IMR-90 (cell line): ENCODE data around the gene PIK3R5. TPM values are rescaled to one million over a fixed set of nuclear protein-coding genes. Genes with fewer than 3 reads are reported as not detected.

Experiments used
- ATAC-seq: fragments of 200-7000 bp; cut with Tn5 transposase; 2 replicates; pipeline ENCODE4 v1.9.1; 2020; ENCODE audit warnings: low read depth, mild to moderate bottlenecking, moderate library complexity
- BruUV-seq: library from RNA; stranded (reverse); fragments of 400-500 nt; replicated peaks from 2 replicates; lab custom pipeline; 2021; lab: Mats Ljungman, UMichigan
- CTCF ChIA-PET: fragments of 300-600 bp; formaldehyde crosslinking; extraction: SDS; loops from one replicate; lab custom pipeline; 2021; ENCODE audit warnings: antibody characterized with exemption; lab: Yijun Ruan, JAX
- POLR2A ChIA-PET: fragments of 300-600 bp; sonication (Branson Sonifier 250); formaldehyde crosslinking; loops from one replicate; lab custom pipeline; 2022; ENCODE audit warnings: antibody characterized with exemption; ENCODE audit not compliant: unreplicated experiment; lab: Charles Lee
- DNase-seq: peaks from one replicate; pipeline ENCODE4 v3.0.0; 2013
- H2AFZ ChIP-seq: replicated peaks from 2 replicates; pipeline ENCODE3; 2013; ENCODE audit warnings: low read length, mild to moderate bottlenecking; ENCODE audit not compliant: poor library complexity
- H2AK5ac ChIP-seq: 2 replicates; pipeline ENCODE4 v1.6.1; 2013; ENCODE audit warnings: low read depth, low read length, inconsistent platforms
- H2AK9ac ChIP-seq: replicated peaks from 2 replicates; pipeline ENCODE3; 2013; ENCODE audit warnings: mild to moderate bottlenecking, low read depth, low read length, moderate library complexity; ENCODE audit not compliant: poor library complexity
- H2BK120ac ChIP-seq: 2 replicates; pipeline ENCODE4 v1.6.1; 2013; ENCODE audit warnings: low read depth, low read length, inconsistent platforms
- H2BK15ac ChIP-seq: 3 replicates; pipeline ENCODE4 v1.6.1; 2013; ENCODE audit warnings: low read depth, low read length, inconsistent platforms
- H2BK20ac ChIP-seq: 2 replicates; pipeline ENCODE4 v1.6.1; 2013; ENCODE audit warnings: low read depth, mild to moderate bottlenecking, inconsistent platforms, low read length, moderate library complexity
- H2BK5ac ChIP-seq: 2 replicates; pipeline ENCODE4 v1.6.1; 2013; ENCODE audit warnings: mild to moderate bottlenecking, low read depth, low read length, inconsistent platforms; ENCODE audit not compliant: poor library complexity, severe bottlenecking
- H3K14ac ChIP-seq: replicated peaks from 2 replicates; pipeline ENCODE4 v1.6.1; 2013; ENCODE audit warnings: low read depth, low read length, inconsistent platforms
- H3K18ac ChIP-seq: 2 replicates; pipeline ENCODE4 v1.6.1; 2013; ENCODE audit warnings: low read depth, low read length, control low read depth
- H3K23ac ChIP-seq: 2 replicates; pipeline ENCODE4 v1.6.1; 2013; ENCODE audit warnings: low read depth, low read length, inconsistent platforms
- H3K27ac ChIP-seq: 2 replicates; pipeline ENCODE4 v1.5.1; 2013; ENCODE audit warnings: mild to moderate bottlenecking, control low read depth, low read length; ENCODE audit not compliant: insufficient read depth
- H3K27me3 ChIP-seq: 2 replicates; pipeline ENCODE4 v1.6.1; 2013; ENCODE audit warnings: low read length; ENCODE audit not compliant: control insufficient read depth, insufficient read depth
- H3K36me3 ChIP-seq: 2 replicates; pipeline ENCODE4 v1.6.1; 2013; ENCODE audit warnings: low read length, mixed read lengths; ENCODE audit not compliant: control insufficient read depth, insufficient read depth
- H3K4ac ChIP-seq: 2 replicates; pipeline ENCODE4 v1.6.1; 2013; ENCODE audit warnings: low read depth, low read length, inconsistent platforms
- H3K4me1 ChIP-seq: 2 replicates; pipeline ENCODE4 v1.6.1; 2013; ENCODE audit warnings: low read length, mixed read lengths; ENCODE audit not compliant: control insufficient read depth, insufficient read depth
- H3K4me2 ChIP-seq: 2 replicates; pipeline ENCODE4 v1.6.1; 2013; ENCODE audit warnings: low read depth, mild to moderate bottlenecking, control low read depth, low read length, moderate library complexity
- H3K4me3 ChIP-seq: 2 replicates; pipeline ENCODE4 v1.5.1; 2013; ENCODE audit warnings: low read depth, mild to moderate bottlenecking, control low read depth, low read length, moderate library complexity; ENCODE audit not compliant: insufficient read depth
- H3K56ac ChIP-seq: 2 replicates; pipeline ENCODE4 v1.6.1; 2013; ENCODE audit warnings: low read length, inconsistent platforms; ENCODE audit not compliant: insufficient read depth; ENCODE audit errors: extremely low read depth
- H3K79me1 ChIP-seq, 2 experiments: 2 replicates each; pipeline ENCODE4 v1.6.1; 2013; ENCODE audit warnings: low read length in 2 of 2, inconsistent platforms in 1 of 2, low read depth in 1 of 2
- H3K9ac ChIP-seq: 2 replicates; pipeline ENCODE4 v1.6.1; 2013; ENCODE audit warnings: low read depth, low read length, control low read depth
- H3K9me1 ChIP-seq: 2 replicates; pipeline ENCODE4 v1.6.1; 2013; ENCODE audit warnings: low read length, inconsistent platforms; ENCODE audit not compliant: insufficient read depth
- H3K9me3 ChIP-seq: 2 replicates; pipeline ENCODE4 v1.6.1; 2013; ENCODE audit warnings: low read length; ENCODE audit not compliant: control insufficient read depth, insufficient read depth
- H4K20me1 ChIP-seq: 2 replicates; pipeline ENCODE4 v1.6.1; 2013; ENCODE audit warnings: low read length, inconsistent platforms; ENCODE audit not compliant: insufficient read depth
- H4K5ac ChIP-seq: 2 replicates; pipeline ENCODE4 v1.6.1; 2013; ENCODE audit warnings: mild to moderate bottlenecking, low read depth, low read length, control low read depth
- H4K8ac ChIP-seq, 2 experiments: 2 replicates each; pipeline ENCODE4 v1.6.1; 2013; ENCODE audit warnings: low read depth in 2 of 2, low read length in 2 of 2, control low read depth in 1 of 2, inconsistent platforms in 1 of 2
- H4K91ac ChIP-seq: 2 replicates; pipeline ENCODE4 v1.6.1; 2013; ENCODE audit warnings: low read depth, low read length, inconsistent platforms; ENCODE audit not compliant: insufficient read depth
- CEBPB ChIP-seq: IDR thresholded peaks from 2 replicates; pipeline ENCODE4 v1.6.1; 2012; ENCODE audit warnings: low read depth, low read length, improper control_type of control experiment
- NFE2L2 ChIP-seq: fragments of 150-350 bp; IDR thresholded peaks from 2 replicates; pipeline ENCODE4 v1.6.1; 2016; ENCODE audit warnings: low read depth, mild to moderate bottlenecking, low read length
- WGBS, 2 experiments: methylation state at CpG; one replicate each; pipeline versions ENCODE4 v1.1.5 to v1.1.7; 2013; ENCODE audit warnings: missing lambda C conversion rate in 2 of 2; ENCODE audit not compliant: insufficient read length in 1 of 2; ENCODE audit errors: extremely low coverage in 2 of 2; 5-methylcytosine and 5-hydroxymethylcytosine counted together
- dilution Hi-C: fragments of 300-500 bp; cut with HindIII; formaldehyde crosslinking; loops from one replicate; pipeline ENCODE4 v1.14.3; 2018; ENCODE audit warnings: low sequenced_read_pairs; ENCODE audit not compliant: unreplicated experiment
- in situ Hi-C: fragments of 300-500 bp; cut with MboI; formaldehyde crosslinking; loops from 3 replicates; pipeline ENCODE4 v1.14.3; 2019; ENCODE audit warnings: low sequenced_read_pairs, inconsistent platforms, mixed read lengths
- intact Hi-C: fragments of 100-400 bp; cut with micrococcal nuclease; formaldehyde crosslinking; loops from 2 replicates; pipeline ENCODE4 v1.10.0; 2022
- polyA plus RNA-seq, 3 experiments: library from polyadenylated mRNA; depleted of rRNA; stranded (reverse); fragments of >200 nt; gene quantifications; 2 replicates each; pipeline ENCODE4 v1.2.3, GENCODE V29; 2012; ENCODE audit warnings: low replicate concordance in 1 of 3
- total RNA-seq: library from RNA; depleted of rRNA; stranded (reverse); fragments of >200 nt; gene quantifications from 2 replicates; pipeline ENCODE4 v1.2.3, GENCODE V29; 2012

Gene PIK3R5
- total and polyA plus RNA-seq, 2 of the 4 experiments (the other 2 are of a cell fraction) = not detected

GRCh38 chr17:8930649-8931048, 34.9 kb downstream of the PIK3R5 start:
- no peaks in the 10 kb centered on the region for H3K4me1 ChIP-seq
- ATAC-seq = no peak
- H3K23ac ChIP-seq = no peak overlapping the region
- no peak overlapping the region for H3K4ac ChIP-seq
- no peak overlapping the region for H2AFZ ChIP-seq
- H3K27me3 ChIP-seq = no peaks in the 10 kb centered on the region
- dilution Hi-C loops (no loop called here), in situ Hi-C loops (no loop called here), intact Hi-C loops (no loop called here)
- H4K20me1 ChIP-seq = no peaks in the 10 kb centered on the region
- BruUV-seq = no TSS peak
- H3K9ac ChIP-seq = no peak overlapping the region
- H3K27ac ChIP-seq = no peak overlapping the region
- H3K9me1 ChIP-seq = no peaks in the 10 kb centered on the region
- no peak overlapping the region for H3K4me2 ChIP-seq
- POLR2A ChIA-PET = no interaction called here
- H3K9me3 ChIP-seq = peaks cover 17% of the 10 kb centered on the region
- no peaks in the 10 kb centered on the region for H3K36me3 ChIP-seq
- H4K5ac ChIP-seq = no peak overlapping the region
- H2BK15ac ChIP-seq = no peak overlapping the region
- no peak overlapping the region for H2AK5ac ChIP-seq
- no peak overlapping the region for H3K4me3 ChIP-seq
- no peak overlapping the region for H4K91ac ChIP-seq
- H2BK120ac ChIP-seq = no peak overlapping the region
- H3K56ac ChIP-seq = no peak overlapping the region
- no peak overlapping the region for H3K18ac ChIP-seq
- H2BK5ac ChIP-seq = no peak overlapping the region
- H2AK9ac ChIP-seq = no peak overlapping the region
- H3K14ac ChIP-seq = no peak overlapping the region
- no peak overlapping the region for H2BK20ac ChIP-seq
- no peak overlapping the region for H4K8ac ChIP-seq
- peak; percentile 39 for TF ChIP-seq CEBPB
- no peak for TF ChIP-seq NFE2L2
- no peaks in the 10 kb centered on the region for H3K79me1 ChIP-seq
- no CpG with 5 or more reads among the region's 4 CpGs for WGBS, 2 experiments
- no peak for DNase-seq
- CTCF ChIA-PET = no interaction called here
